GM12801 (cell line): ENCODE data around the gene AANAT.

Experiments
- TF ChIP-seq, protein P1 (sequence below): IDR thresholded peaks from one replicate; pipeline ENCODE4 v1.5.1; 2011; ENCODE audit warnings: control low read depth; ENCODE audit not compliant: insufficient read length; ENCODE audit errors: extremely low read depth

The AANAT gene

DNA sequence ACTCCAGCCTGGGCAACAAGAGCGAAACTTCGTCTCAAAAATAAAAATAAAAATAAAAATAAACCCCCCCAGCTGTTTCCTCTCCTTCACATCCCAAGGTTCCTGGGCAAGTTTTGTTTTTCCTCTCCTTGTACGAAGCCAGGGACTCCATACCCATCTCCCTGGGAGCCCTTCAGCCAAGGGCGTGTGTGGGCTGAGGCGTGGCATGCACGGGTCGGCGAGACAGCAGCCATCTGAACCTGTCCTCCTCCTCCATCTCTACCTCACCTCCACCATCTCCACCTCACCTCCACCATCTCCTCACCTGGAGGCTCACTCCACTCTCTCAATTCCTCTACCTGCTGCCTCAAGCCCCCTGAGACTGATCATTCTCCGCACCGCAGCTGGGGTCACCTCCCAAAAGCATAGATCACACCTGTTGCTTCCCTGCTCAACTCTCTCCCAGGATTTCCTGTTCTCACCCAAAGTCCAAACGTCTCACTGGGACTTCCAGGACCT lies 16.9 kb downstream of the AANAT start:
- TF ChIP-seq, protein P1, sequence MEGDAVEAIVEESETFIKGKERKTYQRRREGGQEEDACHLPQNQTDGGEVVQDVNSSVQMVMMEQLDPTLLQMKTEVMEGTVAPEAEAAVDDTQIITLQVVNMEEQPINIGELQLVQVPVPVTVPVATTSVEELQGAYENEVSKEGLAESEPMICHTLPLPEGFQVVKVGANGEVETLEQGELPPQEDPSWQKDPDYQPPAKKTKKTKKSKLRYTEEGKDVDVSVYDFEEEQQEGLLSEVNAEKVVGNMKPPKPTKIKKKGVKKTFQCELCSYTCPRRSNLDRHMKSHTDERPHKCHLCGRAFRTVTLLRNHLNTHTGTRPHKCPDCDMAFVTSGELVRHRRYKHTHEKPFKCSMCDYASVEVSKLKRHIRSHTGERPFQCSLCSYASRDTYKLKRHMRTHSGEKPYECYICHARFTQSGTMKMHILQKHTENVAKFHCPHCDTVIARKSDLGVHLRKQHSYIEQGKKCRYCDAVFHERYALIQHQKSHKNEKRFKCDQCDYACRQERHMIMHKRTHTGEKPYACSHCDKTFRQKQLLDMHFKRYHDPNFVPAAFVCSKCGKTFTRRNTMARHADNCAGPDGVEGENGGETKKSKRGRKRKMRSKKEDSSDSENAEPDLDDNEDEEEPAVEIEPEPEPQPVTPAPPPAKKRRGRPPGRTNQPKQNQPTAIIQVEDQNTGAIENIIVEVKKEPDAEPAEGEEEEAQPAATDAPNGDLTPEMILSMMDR = no peak

DNA sequence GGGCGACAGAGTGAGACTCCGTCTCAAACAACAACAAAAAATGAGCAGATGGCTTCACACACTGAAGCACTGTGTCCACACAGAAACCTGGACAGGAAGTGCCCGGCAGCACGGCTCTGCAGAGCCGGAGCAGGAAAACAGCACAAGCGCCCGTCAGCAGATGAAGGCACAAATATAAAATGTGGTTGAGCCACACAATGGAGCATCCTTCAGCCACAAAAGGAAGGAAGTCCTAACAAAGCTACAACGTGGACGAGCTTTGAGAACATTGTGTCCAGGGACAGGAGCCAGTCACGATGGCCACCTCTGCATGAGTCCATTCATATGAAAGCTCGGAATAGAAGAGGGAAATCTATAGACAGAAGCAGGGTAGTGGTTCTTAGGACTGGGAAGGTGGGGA lies 18.2 kb downstream of the AANAT start:
- TF ChIP-seq, protein P1 = no peak

DNA sequence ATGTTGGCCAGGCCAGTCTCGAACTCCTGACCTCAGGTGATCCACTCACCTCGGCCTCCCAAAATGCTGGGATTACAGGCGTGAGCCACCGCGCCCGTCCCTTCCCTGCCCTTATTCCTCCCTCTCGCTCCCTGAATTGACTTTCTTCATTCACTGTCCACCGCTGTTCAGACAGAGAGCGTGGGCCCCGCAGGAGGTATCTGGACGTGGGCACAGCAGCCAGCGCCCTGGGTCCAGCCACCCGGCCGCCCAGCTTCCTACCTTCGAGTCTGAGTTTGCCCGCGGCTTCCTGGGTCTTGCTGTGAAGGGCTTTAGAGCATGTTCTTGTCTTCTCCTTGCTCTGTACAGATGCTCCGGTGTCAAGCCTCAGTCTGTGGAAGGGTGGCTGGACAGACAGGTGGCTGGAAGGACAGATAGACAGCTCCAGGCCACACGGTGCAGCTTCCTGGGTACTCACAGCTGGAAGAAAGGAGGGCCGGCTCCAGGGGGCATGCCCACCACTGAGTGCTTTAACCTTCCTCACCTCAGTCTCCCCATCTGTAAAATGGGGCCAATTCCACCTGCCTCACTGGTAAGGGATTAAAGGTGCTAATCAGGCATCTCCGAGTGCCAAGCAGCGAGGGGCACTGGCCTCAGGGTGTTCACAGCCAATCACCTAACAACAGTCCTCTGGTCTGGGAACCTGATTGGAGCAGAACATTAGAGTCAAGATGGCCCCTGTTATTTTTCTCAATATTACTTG lies 20.2 kb downstream of the AANAT start:
- TF ChIP-seq, protein P1 = no peak

DNA sequence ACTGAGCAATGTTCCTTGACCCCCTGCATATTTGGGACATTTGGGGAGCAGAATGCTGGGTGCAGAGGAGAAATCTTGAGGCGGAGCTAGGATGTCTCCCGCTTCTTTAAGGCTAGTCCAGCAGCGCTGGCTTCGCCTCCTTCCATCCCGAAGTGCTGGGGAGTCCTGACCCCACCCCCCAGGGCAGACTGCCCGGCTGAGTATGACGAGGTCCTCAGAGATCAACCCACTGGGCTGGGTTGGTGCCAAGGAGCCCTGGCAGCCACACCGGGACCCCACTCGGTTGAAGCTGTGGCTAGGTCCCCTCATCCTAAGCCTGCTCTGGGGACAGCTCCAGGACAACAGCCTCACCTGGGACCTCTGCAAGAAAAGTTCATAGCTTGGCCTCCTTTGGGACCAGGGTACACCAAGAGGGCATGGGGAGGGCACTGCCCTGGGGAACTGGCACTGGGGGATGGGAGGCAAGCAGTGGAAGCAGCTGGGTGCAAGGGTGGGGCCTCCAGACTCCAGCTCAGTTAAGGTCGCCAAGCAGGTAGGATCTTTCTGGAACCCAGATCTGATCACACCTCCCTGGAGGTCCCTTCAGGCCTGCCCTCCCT lies 22.8 kb downstream of the AANAT start:
- TF ChIP-seq, protein P1 = no peak

DNA sequence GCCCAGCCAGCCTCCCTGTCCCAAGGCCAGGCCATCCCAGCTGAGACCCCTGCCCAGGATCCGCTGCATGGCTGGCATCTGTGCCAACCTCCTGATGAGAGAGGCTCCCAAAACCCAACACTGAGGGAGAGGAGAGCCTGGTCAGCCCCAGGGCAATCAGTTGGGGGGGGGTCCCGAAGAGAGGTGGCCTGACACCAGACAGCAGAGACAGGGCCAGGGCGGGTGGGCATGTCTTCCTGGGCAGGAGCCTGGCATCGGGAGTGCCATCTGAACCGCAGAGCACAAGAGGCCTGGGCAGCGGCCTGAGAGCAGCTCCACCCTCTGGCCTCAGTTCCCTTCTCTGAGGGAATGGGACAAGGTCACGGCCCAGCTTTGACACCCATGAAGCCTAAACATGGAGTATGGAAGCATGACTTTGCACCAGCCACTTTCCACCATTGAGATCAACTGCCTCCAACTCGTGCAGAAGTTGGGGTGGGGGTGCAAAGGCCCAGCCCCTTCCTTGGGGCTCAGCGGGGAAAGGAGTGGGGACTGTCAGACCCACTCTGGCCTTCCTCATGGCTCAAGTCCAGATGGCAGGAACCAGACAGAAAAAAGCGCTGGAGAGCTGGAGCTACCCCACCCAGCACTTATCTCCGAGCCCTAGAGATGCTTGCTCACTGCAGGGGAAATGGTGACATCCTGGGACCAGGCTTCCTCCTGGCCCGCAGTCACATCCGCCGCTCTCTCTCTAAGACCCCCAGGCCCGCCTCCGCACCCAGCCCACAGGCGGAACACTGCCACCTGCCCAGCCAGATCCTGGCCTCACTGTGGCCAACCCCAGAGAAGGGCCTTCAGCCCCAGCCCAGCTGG lies 24.1 kb downstream of the AANAT start:
- TF ChIP-seq, protein P1 = no peak

DNA sequence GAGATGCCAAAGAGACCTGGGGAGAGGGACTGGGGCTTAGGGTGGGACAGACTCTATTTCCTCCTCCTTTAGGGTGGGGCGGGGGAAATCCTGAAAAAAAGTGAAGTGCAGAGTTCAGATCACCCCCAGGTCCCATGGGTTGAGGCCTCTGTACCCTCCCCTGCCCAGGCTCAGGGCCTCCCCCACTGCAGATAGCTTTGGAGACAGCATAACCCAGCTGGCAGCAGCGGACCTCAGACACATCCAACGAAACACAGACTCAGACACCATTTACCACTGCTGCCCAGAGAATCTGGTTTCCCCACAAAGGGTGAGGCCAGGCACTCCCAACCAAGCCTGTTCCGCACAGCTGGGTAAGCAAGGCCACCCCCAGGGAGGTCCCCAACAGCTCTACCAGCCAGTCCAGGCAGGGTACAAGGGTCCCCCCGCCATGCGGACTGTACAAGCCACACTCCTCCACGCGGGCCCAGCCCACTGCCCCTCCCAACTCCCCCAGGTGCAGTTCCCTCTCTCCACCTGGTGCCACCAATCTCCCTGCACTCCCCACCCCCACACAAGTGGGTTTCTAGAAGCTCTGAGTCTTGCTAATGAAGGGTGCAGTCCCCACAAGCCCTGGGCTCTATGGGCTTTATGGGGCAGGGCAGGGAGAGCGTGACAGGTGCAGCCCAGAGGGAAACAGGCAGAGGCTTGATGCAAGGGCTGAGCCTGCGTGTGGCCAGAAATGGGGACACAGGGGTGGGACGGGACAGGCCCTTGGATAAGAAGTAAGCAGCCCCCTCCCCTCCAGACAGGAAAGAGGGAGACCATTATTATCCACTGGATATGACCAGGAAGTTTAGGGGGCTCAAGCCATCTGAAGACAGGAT lies 25.0 kb downstream of the AANAT start:
- TF ChIP-seq, protein P1 = no peak

DNA sequence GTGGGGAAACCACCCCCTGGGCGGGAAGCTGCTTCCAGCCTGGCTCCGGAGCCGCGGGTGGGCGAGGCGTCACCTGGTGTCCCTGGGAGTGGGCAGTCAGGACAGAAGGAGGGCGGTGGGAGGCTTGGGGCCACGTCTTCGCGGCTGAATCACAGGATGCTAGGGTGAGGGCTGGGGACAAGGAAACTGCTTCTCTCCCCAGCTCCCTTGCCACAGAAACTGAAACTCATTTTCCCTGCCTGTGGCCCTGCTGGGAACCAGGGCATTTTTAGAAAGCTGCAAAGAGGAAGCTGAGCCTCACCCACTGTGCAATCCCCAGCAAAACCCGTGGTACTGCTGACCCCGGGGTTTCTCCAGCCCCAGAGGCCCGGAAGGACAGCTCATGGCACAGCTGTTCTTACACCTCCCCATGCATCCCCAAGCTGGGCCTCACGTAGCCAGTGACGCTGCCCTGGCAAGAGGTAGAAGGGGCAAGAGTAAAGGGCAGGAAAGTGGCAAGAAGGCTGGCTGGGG lies 25.6 kb downstream of the AANAT start:
- TF ChIP-seq, protein P1 = no peak
